Breast epithelium (tissue), 3 donors: Measurements from ENCODE around the gene SPATA7.

Experiments used
- POLR2A ChIP-seq: fragments of 450-650 bp; IDR thresholded peaks from one replicate; pipeline ENCODE4 v1.6.1; 2016; ENCODE audit warnings: antibody characterized with exemption, mild to moderate bottlenecking, moderate library complexity
- POLR2AphosphoS5 ChIP-seq, 3 donors: sonication (generic); formaldehyde crosslinking; IDR thresholded peaks; one replicate each; pipeline ENCODE4 v1.6.1; 2017; ENCODE audit warnings: antibody characterized with exemption in 3 of 3
- TF ChIP-seq, protein P1 (sequence below), 3 donors: fragments of 450-650 bp; IDR thresholded peaks; one replicate each; pipeline ENCODE4 v1.5.1; 2016 to 2017; ENCODE audit warnings: antibody characterized with exemption in 3 of 3, mild to moderate bottlenecking in 3 of 3, moderate library complexity in 3 of 3

DNA sequence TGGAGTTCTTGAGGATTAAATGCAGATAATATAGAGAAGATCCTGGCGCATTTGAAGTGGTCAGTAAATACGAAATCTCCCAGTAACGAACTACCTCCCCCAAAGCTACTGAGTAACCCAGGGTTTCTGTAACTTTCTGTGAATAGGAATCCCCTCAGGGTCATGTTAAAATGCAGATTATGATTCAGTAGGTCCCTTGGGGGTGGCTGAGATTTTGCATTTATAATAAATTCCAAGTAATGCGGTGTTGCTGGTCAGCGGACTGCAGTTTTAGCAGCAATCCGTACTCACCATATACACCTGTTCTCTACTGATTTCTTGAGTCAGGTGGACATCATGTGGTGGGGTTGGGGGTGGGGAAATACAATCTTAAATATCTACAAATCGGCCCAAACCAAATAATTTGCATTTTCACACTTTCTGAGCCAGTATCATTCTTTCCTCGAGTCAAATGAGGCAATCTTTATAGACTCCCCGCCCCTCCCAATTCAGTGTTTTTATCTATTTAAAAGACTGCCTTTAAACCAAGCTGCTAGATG lies 868 bp downstream of the SPATA7 start:
- TF ChIP-seq, protein P1, sequence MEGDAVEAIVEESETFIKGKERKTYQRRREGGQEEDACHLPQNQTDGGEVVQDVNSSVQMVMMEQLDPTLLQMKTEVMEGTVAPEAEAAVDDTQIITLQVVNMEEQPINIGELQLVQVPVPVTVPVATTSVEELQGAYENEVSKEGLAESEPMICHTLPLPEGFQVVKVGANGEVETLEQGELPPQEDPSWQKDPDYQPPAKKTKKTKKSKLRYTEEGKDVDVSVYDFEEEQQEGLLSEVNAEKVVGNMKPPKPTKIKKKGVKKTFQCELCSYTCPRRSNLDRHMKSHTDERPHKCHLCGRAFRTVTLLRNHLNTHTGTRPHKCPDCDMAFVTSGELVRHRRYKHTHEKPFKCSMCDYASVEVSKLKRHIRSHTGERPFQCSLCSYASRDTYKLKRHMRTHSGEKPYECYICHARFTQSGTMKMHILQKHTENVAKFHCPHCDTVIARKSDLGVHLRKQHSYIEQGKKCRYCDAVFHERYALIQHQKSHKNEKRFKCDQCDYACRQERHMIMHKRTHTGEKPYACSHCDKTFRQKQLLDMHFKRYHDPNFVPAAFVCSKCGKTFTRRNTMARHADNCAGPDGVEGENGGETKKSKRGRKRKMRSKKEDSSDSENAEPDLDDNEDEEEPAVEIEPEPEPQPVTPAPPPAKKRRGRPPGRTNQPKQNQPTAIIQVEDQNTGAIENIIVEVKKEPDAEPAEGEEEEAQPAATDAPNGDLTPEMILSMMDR (IDR thresholded peaks at IDR 0.05) = no peak
- TF ChIP-seq POLR2A (no peak), POLR2AphosphoS5 (IDR thresholded peaks at IDR 0.05) (no peak)
